GM10847 (cell line): ENCODE measurements around the gene HES4.

ENCODE experiments used
- POLR2A ChIP-seq: IDR thresholded peaks from 2 replicates; pipeline ENCODE4 v1.6.1; 2011; ENCODE audit not compliant: insufficient read length; ENCODE audit errors: extremely low read depth

The HES4 gene

DNA sequence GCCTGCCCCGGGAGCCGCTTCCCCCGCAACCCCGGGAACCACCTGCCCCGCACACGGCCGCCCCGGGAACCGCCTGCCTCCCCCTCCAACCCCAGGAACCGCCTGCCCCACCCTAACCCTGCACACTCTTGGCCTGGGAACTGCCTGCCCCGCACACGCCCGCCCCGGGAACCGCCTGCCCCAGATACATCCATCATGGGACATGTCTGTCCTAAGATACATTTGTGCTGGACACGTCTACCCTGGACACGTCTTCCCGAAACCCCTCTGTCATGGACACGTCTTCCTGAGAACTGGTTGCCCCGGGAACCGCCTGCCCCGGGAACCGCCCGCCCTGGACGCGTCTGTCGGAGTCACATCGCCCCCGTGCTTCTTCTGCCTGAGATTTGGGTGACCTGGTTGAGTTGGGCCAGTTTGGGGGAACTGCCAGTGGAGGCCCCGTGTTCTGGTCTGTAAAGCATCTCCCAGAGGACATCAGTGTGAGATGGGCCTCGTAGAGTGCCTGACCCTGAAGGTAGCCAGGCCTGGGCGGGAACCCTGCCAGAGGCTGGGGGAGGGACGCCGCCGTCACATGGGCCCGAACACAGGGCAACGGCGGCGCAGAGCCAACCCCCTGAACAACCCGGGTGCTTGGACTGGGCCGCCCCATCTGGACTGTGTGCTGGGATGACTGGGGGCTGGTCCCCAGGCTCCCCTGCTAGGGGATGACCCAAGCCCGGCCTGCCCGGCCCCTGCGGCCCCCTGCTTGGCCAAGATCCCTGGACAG, 21.6 kb downstream of the HES4 start:
- no peak for TF ChIP-seq POLR2A

DNA sequence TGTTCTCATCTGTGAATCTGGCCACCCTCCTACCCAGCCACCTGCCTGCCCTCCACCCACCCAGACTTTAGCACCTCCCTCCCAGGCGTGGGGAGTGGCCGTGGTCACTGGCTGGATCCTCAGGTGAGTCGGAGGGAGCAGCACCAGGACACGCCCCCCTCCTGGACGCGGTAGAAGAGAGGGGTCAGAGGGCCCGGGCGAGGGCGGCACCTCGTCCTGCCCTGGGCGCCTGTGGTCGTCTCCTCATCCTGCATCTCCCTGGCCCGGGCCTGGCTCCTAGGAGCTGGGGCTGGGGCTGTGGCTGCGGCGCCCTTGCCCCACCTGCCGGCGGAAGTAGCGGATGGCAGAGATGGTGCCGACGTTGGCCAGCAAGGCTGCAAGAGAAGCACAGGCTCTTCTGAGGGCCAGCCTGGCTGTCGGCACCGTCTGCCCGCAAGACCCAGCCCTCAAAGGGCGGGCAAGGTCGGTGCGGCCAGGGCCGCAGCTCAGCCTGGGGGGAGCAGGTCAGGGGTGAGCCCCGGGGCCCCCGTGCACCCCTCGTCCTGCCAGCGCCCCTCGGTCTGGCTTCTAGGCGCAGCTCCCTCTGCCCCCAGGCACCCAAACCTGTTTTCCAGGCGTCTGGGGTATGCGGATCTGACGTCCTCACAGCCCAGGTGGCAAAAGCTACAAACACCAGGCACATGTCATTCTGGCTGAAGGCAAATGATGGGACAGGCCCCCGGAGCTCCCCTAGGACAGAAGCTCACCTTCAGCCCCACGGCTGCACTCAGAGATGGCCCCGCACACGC, 23.8 kb downstream of the HES4 start:
- no peak for TF ChIP-seq POLR2A

DNA sequence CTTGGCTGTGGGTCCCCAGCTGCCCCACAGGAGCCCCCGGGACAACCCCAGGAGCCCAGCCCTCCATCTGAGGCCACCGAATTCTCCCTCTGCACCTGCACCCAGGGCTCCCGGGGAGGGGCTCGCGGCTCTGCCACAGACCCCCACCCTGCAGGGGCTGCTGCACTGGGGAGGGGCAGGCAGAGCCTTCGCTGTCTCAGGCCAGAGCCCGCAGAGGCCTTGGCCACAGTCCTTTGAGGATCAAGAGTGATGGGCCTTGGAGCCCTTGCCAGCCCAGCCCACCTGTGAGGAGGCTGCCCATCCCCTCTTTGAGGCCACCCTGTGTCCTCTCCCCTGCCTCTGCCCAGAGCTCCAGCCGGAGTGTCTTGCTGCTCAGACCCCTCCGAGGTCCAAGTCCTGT, 24.5 kb downstream of the HES4 start:
- TF ChIP-seq POLR2A = no peak

DNA sequence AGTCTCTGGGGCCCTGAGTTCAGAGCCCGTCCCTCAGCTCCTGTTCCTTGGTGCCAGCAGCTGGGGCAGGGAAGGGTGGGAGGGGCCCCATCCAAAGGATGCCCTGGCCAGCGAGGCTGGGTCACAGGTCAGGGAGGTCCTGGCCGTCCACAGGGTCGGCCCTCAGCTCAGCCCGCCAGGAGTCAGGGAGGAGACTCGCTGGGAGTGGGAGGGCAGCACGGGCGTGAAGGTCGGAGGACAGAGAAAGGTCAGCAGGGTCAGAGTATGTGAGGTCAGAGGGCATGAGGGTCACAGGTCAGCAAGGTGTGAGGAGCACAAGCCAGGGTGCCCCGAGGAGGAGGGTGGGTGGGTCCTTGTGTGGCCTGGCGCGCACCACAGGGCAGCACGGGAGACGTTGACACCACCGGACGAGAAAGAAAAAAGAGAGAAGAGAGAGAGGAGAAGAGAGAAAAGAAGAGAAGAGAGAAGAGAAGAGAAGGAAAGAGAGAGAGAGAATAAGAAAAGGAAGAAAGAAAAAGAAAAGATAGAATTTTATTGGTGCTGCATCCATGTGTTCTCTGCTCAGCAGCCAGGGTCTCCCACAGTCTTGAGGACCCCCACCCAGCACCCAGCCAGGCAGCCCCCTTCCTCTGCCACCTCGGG, 25.1 kb downstream of the HES4 start:
- TF ChIP-seq POLR2A = no peak

DNA sequence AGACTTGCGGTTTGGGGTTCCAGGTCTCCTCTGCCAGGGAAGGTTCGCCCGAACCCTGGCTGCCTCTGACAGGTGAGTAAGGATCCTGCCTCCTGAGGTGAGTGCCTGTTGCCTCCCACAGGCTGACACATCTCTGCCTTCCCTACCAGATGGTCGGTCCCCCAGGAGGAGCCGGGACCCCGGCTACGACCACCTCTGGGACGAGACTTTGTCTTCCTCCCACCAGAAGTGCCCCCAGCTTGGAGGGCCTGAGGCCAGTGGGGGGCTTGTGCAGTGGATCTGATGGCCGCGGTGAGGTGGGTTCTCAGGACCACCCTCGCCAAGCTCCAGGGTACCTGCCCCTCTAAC, 25.6 kb downstream of the HES4 start:
- no peak for TF ChIP-seq POLR2A

DNA sequence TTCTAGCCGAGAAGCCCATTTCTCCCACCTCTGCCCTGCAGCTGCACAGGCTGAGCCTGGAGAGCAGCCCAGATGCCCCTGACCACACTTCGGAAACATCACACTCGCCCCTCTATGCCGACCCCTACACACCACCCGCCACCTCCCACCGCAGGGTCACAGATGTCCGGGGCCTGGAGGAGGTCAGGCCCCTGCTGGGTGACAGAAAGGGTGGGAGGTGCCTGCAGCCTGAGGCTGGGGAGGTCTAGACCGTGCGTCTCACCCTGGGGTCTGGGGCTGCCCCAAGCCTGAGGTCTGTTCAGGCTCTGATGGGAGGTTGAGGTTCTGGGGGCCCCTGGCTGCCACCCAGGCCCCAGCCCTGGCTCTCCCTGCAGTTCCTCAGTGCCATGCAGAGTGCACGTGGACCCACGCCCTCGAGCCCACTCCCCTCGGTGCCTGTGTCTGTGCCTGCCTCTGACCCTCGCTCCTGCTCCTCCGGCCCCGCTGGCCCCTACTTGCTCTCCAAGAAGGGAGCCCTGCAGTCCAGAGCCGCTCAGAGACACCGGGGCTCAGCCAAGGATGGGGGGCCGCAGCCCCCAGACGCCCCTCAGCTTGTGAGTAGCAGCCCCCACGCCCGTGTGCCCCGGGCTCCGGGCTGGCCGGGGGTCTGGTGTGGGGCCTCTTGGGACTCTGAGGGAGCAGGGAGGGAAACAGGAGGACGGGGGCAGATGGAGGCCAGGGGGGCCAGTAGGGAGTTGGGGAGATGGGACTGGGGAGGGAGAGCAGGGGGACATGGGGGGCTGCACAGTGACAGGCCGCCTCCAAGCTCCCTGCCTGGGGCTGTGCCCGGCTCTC, 26.2 kb downstream of the HES4 start:
- no peak for TF ChIP-seq POLR2A

DNA sequence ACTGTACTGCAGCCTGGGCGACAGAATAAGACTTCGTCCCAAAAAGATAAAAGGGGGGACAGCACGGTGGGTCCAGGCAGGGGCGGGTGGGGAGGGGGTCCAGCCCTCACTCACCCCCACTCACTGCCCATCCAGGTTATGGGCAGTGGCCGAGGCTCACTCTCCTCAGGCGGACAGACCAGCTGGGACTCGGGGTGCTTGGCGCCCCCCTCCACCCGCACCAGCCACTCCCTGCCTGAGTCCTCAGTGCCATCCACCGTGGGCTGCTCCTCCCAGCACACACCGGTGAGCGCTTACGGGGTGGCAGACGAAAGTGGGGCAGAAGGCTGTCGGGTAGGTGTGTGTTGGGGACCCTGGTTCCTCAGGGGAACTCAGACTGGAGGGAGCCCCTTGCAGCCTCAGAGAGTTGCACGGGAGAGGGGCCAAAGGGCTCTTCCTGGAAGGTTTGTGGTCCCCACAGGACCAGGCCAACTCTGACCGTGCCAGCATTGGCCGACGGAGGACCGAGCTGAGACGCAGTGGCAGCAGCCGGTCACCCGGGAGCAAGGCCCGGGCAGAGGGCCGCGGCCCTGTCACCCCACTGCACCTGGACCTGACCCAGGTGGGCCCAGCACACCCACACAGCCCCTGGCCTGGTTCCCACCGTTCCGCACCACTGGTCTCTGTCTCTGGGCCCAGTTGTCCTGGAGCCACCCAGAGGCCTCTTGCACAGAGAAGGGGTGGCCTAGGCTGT, 27.0 kb downstream of the HES4 start:
- TF ChIP-seq POLR2A = no peak

DNA sequence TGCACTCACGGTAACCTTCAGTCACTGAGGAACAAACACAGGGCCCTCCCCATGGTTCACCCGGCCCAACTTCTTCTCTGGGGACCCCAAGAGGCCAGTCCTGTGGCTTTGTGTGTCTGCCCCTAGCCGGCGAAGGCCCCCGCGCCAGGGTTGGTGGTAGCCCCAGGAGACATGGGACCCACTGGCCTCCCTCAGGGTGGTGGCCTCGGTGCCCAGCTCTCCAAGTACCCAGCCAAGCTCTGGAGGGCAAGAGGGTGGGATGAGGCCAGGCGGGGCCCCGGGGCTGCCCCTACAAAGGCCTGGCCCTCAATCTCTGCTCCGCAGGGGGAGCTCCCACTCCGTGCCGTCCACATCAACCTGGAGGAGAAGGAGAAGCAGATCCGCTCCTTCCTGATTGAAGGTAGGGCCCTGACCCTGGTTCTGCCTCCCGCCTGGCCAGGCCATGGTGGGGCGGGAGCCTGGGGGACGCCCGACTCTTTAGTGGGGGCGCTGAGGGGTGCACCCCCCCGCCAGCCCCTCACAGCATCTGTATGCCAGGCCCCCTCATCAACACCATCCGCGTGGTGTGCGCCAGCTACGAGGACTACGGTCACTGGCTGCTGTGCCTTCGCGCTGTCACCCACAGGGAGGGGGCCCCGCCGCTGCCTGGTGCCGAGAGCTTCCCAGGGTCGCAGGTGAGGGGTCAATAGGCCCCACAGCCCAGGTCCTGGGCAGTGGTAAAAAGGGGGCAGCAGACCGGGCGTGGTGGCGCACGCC, 28.0 kb downstream of the HES4 start:
- TF ChIP-seq POLR2A = no peak

DNA sequence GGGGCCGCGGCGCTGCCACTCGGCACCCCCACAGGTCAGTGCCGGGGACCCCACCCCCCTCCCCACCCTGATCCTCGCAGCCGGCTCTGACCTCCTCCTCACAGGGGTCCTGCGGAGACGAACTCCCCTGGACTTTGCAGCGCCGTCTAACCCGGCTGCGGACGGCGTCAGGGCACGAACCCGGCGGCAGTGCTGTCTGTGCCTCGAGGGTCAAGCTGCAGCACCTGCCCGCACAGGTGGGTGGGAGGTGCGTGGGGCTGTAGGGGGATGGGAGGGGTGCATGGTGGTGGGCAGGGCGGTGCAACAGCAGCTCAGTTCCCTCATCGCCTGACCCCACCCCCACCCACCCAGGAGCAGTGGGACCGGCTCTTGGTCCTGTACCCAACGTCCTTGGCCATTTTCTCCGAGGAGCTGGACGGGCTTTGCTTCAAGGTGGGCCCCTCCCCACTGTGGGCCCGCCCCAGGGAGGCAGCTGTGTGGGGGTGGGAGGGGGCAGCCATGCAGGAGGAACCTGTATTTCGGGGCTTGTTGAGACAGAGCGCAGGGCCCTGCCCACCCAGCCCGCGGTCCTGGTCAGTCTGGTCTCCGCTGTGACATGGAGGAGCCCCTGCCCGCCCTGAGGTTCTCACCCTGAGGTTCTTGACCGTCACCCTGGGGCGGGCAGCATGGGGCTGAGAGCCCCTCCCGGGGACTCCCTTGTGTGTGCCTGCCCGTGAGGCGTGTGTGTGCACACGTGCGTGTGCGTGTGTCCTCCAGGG, 28.7 kb downstream of the HES4 start:
- no peak for TF ChIP-seq POLR2A

DNA sequence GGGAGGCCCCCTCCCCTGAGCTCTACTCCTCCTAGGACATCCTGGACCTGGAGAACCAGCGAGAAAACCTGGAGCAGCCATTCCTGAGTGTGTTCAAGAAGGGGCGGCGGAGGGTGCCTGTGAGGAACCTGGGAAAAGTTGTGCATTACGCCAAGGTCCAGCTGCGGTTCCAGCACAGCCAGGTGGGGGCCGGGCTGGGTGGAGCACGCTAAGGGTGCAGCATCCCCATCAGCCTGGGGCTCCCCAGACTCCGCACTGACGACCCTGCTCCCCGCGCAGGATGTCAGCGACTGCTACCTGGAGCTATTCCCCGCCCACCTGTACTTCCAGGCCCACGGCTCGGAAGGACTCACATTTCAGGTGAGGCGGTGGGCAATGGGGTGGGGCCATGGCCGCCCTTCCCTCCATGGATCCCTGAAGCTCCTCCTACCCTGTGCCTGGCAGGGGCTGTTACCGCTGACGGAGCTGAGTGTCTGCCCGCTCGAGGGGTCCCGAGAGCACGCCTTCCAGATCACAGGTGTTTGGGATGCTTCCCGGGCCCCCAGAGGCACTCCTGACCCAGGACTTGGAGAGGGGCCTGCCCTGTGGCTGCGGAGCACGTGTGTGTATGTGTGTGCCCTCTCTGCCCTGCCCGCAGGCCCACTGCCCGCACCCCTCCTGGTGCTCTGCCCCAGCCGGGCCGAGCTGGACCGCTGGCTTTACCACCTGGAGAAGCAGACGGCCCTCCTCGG, 29.5 kb downstream of the HES4 start:
- no peak for TF ChIP-seq POLR2A

DNA sequence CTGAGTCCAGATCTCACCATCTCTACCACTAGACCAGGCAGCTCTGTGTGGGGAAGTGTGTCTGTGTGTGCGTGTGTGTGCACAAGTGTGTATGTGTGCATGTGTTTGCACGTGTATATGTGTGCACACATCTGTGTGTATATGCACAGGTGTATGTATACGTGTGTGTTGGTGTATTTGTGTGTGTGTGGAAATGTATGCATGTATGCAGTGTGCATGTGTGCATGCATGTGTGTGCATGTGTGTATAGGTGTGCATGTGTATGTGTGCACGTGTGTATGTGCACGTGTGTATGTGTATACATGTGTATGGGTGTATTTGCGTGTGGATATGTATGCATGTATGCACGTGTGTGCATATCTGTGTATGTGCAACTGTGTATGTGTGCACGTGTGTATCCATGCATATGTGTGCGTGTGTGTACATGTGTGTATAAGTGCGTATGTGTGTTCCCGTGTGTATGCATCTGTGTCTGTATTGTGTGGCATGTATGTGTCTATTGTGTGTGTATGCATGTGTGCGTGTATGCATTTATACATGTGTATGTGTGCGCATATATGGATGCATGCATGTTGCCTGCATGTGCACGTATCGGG, 30.5 kb downstream of the HES4 start:
- no peak for TF ChIP-seq POLR2A
